Measurements from ENCODE around the gene EPHB6.

The EPHB6 gene

DNA sequence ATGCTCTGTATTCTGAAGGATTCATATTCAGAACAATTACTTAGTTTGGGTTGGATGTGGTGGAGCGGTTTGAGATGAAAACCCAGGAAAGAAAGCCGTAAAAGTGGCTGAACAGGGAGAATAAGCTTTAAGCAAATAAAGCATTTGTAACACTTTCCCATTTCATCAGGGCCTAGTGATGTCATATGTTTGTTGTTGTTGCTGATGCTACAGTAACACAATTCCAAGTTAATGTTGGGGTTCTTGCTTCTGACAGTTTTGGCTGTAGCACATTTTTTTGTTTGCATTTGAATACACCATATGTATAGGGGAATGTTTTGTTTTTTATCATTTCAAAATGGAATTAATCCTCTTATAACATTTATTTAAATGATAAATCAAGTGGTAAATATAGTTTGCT is 40.4 kb upstream of the EPHB6 start:
- Mint-ChIP-seq H3K9me3 (ENCODE audit: low read depth) (no peaks in the 10 kb centered on the region), H3K36me3 (no peaks in the 10 kb centered on the region), H3K27me3 (no peaks in the 10 kb centered on the region), H3K4me3 (peak overlapping the region; percentile 9), H3K4me1 (ENCODE audit: low read depth) (peaks cover 51% of the 10 kb centered on the region), H3K27ac (peak overlapping the region; percentile 62)

DNA sequence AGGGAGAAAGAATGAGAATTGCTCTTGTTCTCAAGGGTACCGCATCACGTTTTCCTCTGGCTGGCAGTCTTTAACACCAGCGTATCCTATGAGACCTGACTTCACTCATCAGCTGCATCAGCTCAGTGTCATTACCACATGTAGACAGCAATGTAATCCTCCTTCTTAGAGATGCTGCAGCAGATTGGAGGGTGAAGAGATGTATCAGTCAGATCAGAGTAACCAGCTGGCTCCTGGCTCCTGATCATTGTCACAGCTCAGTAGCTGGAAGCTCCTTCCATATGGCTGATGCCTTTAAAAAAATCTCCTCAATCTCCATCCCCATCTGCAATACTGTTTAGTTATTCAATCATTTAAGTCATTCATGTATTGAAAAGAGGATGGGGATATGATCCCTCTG is 39.7 kb upstream of the EPHB6 start:
- Mint-ChIP-seq H3K4me3 (no peak overlapping the region), H3K27me3 (no peaks in the 10 kb centered on the region), H3K9me3 (ENCODE audit: low read depth) (no peaks in the 10 kb centered on the region), H3K4me1 (ENCODE audit: low read depth) (peaks cover 44% of the 10 kb centered on the region), H3K27ac (no peak overlapping the region), H3K36me3 (no peaks in the 10 kb centered on the region)

DNA sequence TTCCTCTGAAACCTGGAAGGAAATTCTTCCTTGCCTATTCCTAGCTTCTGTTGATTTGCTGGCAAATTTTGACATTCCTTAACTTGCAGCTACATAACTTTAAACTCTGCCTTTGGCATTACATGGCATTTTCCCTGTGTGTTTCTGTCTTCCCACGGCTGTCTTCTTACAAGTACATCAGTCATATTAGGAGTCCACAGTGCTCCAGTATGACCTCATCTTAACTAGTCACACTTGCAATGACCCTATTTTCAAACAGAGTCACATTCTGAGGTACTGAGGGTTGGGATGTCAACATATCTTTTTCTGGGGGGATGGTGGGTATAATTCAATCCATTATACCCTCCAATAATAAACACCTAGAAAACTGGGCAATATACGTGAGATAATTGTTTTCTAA is 37.4 kb upstream of the EPHB6 start:
- Mint-ChIP-seq H3K9me3 (ENCODE audit: low read depth) (peaks cover 6% of the 10 kb centered on the region), H3K4me1 (ENCODE audit: low read depth) (peaks cover 24% of the 10 kb centered on the region), H3K27me3 (no peaks in the 10 kb centered on the region), H3K4me3 (no peak overlapping the region), H3K36me3 (peaks cover 8% of the 10 kb centered on the region), H3K27ac (peak overlapping the region; percentile 1)

DNA sequence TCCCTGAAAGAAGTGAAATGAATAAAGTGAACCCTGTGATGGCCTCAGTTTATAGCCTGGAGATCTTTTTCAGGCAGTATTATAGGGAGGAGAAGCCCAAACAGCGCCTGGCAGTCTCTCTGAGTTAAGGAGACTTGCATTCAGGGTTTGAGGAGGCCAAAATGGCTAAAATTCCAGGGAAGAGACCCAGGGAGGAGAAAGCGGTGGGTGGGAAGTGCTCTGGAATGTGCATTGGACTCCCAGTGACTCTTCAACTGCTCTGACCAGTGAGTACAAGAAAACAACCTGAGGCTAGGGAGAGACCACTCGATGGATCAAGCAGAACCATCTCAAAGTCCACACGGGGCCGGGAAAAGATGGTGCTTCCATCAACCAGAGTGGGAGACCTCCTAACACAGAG is 35.3 kb upstream of the EPHB6 start:
- Mint-ChIP-seq H3K4me1 (ENCODE audit: low read depth) (peaks cover 7% of the 10 kb centered on the region), H3K9me3 (ENCODE audit: low read depth) (peaks cover 6% of the 10 kb centered on the region), H3K27ac (no peak overlapping the region), H3K36me3 (peaks cover 9% of the 10 kb centered on the region), H3K27me3 (no peaks in the 10 kb centered on the region), H3K4me3 (no peak overlapping the region)

DNA sequence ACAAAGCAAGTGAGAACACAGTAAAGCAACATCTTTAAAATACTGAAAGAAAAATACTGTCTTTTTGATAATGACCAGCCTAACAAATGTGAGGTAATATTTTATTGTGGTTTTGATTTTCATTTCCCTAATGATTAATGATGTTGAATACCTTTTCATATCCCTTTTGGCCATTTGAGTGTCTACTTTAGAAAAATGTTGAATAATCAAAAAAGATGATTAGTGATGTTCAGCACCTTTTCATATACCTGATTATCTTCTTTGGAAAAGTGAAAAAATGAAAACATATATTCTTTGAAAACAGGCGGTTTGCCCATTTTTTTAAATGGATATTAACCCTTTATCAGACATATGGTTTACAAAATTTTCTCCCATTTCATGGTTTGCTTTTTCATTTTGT is 32.2 kb upstream of the EPHB6 start:
- Mint-ChIP-seq H3K27me3 (peaks cover 3% of the 10 kb centered on the region), H3K36me3 (peaks cover 11% of the 10 kb centered on the region), H3K9me3 (ENCODE audit: low read depth) (peaks cover 6% of the 10 kb centered on the region), H3K27ac (no peak overlapping the region), H3K4me3 (no peak overlapping the region), H3K4me1 (ENCODE audit: low read depth) (peaks cover 5% of the 10 kb centered on the region)

DNA sequence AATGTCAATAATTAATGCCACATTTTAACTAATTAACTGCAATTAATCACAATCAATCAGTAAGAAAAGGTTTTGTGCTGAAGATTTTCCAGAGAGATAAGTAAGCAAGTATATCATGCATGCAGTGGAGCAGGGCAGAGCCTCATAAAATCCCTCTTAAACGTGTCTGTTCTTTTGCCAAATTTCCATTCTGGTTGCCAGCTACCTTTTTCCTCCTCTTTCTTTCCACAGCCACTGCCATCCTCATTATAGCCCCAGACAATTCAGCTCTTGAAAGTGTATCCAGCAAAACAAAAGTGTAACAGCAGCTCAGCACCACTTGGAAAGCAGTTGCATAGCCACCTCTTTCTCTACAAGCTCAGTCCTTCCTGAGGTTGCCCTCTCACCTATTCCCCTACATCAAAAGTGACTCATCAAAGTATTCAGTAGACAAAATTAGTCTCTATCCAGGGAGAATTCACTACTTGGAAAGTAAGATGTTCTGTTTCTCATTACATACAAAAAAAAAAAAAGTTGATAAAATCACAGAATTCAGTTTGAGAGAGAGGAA is 26.9 kb upstream of the EPHB6 start:
- Mint-ChIP-seq H3K27ac (no peak overlapping the region), H3K9me3 (ENCODE audit: low read depth) (no peaks in the 10 kb centered on the region), H3K27me3 (peaks cover 3% of the 10 kb centered on the region), H3K4me1 (ENCODE audit: low read depth) (peaks cover 3% of the 10 kb centered on the region), H3K4me3 (no peak overlapping the region), H3K36me3 (peaks cover 2% of the 10 kb centered on the region)

DNA sequence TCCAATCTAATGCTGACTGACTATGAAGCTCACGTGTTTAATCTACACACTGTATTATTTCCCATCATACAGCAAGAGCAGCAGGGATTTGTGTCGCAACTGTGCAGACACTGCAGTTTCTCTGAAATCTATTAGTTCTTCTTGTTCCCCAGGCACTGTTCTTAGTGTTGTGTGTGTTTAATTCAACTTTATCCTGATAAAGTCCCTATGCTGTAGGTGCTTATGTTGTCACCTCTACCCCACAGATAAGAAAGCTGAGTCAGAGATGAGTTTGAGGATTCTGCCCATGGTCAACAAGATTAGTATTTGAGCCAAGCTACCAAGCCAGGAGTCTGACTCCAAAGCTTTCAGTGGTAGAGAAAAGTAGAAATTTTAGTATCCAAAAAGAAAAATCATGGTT is 22.5 kb upstream of the EPHB6 start:
- Mint-ChIP-seq H3K4me3 (no peak overlapping the region), H3K27me3 (no peaks in the 10 kb centered on the region), H3K36me3 (no peaks in the 10 kb centered on the region), H3K9me3 (ENCODE audit: low read depth) (no peaks in the 10 kb centered on the region), H3K4me1 (ENCODE audit: low read depth) (peaks cover 16% of the 10 kb centered on the region), H3K27ac (no peak overlapping the region)

DNA sequence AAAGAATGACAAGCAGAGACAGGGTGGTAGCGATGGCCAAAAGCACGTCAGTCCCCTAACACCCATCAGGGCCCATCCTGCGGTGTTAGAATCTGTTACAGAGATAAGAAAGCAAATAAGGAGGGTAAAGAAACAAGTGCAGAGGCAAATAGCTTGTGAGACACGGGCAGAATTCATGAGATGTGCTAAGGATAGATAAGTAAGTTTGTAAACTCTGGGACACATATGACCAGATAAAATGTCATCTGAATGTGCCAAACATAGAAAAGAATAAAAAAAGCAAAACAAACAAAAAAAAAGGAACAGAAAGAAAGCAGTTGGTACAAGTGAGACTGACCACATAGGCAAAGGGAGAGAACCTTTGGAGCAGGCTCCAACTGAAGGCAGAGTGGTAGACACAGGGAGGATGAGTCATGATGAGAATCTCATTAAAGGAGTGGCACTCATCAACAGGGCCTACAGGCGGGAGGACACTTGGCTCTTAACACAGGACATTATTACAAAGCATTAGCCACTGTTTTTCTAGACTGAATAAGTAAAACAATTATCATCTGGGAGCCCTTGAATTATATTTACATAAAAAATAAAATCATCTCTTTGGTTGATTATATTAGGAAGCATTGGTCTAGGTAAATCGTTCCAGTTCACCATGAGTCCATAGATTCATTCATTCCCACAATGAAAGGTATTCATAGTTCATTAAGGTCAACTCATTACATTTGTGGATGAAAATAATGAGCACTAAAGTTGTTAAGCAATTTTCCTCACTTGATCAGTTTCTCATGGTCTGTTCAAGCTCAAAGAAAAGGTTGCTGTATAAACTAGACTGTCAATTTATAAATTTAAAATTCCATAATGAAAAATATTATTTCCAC is 21.5 kb upstream of the EPHB6 start:
- peaks cover 13% of the 10 kb centered on the region for H3K4me1 Mint-ChIP-seq (ENCODE audit: low read depth)
- no peaks in the 10 kb centered on the region for H3K9me3 Mint-ChIP-seq (ENCODE audit: low read depth)
- no peak overlapping the region for H3K27ac Mint-ChIP-seq
- H3K36me3 Mint-ChIP-seq: no peaks in the 10 kb centered on the region
- no peaks in the 10 kb centered on the region for H3K27me3 Mint-ChIP-seq
- no peak overlapping the region for H3K4me3 Mint-ChIP-seq

DNA sequence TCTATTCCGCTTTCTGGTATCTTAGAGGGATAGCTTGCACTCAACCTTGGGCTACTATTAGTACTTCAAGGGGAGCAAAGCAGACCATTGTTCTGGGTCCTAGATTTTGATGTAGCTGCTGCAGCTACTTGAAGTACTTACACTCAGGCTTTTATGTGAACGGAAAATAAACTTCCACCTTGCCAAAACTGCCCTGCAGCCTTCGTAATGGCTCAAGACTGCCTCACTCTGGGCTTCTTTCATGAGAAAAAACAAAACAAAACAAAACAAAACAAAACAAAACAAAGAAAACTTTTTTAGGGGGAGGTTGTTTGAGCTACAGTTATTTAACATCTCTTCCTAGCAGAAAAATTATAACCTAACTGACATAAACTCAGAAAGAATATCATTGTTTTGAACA is 19.4 kb upstream of the EPHB6 start:
- Mint-ChIP-seq H3K27ac (no peak overlapping the region), H3K4me1 (ENCODE audit: low read depth) (peaks cover 13% of the 10 kb centered on the region), H3K4me3 (no peak overlapping the region), H3K27me3 (no peaks in the 10 kb centered on the region), H3K9me3 (ENCODE audit: low read depth) (no peaks in the 10 kb centered on the region), H3K36me3 (no peaks in the 10 kb centered on the region)

DNA sequence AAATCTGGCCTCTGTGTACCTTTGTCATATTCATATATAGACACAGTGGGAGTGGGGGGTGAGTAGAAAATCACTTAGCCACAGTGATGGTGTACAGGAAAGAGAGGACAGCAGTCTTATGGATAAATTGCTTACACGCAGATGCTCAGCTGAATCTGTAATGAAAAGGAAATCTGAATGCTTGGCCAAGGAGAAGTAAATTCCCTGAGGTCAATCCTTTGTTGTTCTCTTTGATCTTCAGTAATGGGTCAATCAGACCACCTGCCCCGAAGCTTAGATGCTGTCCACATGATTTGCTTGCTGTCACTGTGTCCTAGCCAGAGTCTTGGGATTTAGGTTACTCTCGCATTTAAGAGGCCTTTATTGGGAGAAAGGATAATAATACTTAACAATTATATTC is 18.4 kb upstream of the EPHB6 start:
- H3K9me3 Mint-ChIP-seq (ENCODE audit: low read depth): no peaks in the 10 kb centered on the region
- peaks cover 13% of the 10 kb centered on the region for H3K4me1 Mint-ChIP-seq (ENCODE audit: low read depth)
- no peaks in the 10 kb centered on the region for H3K36me3 Mint-ChIP-seq
- H3K27me3 Mint-ChIP-seq: no peaks in the 10 kb centered on the region
- no peak overlapping the region for H3K4me3 Mint-ChIP-seq
- no peak overlapping the region for H3K27ac Mint-ChIP-seq

DNA sequence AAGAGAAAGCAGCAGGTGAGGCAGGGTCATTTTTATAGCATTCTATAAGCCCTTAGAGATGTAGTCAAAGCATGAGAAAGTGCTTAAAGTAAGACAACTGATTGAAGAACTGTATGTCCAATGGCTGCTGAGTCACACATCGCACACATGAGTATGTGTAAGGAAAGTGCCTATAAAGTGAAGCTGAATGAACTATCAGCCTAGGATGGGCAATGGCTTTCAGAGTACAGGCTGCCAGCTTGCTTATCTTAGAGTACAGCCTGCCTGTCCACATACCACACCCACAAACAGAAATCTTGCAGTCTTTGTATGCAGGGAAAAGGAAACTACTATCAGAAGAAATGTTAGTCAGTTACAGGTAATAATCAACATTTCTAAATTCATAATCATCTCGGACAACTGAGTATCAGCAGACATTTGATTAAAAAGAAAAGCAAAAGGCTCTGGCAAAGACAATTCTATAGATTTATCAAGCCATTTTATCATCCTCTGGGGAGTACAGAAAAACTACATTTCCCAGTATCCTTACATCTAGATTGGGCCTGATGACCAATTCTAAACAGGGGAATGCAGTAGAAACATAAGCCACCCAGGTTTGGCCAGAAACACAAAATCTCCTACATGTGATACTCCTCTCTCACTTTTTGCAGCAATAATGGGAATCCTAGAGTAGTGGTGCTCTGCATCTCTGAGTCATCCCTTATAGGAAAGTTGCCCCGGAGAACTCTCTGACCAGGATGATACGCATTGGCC is 16.2 kb upstream of the EPHB6 start:
- Mint-ChIP-seq H3K36me3 (no peaks in the 10 kb centered on the region), H3K27ac (no peak overlapping the region), H3K4me3 (no peak overlapping the region), H3K4me1 (ENCODE audit: low read depth) (peaks cover 13% of the 10 kb centered on the region), H3K9me3 (ENCODE audit: low read depth) (no peaks in the 10 kb centered on the region), H3K27me3 (no peaks in the 10 kb centered on the region)

DNA sequence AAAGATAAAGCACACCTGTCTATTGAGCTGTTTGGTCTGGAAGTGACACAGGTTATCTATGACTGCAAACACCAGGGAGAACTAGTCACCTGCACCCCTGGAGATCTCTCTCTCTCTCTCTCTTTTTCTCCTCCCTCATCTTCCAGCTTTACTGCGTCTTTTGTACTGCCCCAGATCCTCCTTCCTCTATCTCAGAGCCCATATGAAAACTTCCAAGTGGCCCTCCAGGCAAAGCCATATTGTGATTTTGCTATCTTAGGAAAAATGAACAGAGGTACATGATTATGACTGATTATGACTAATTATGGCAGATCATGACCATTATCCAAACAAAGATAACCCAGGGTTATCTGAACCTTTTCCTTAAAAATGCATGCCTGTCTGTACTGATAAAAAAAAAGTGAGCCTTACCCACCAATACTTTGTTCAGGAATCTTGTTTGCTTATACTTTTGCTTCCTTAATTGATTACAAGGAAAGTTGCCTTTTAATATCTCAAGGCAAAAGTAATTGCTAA is 12.6 kb upstream of the EPHB6 start:
- H3K9me3 Mint-ChIP-seq (ENCODE audit: low read depth): no peaks in the 10 kb centered on the region
- H3K4me3 Mint-ChIP-seq: no peak overlapping the region
- H3K36me3 Mint-ChIP-seq: no peaks in the 10 kb centered on the region
- no peaks in the 10 kb centered on the region for H3K27me3 Mint-ChIP-seq
- H3K4me1 Mint-ChIP-seq (ENCODE audit: low read depth): no peaks in the 10 kb centered on the region
- no peak overlapping the region for H3K27ac Mint-ChIP-seq

DNA sequence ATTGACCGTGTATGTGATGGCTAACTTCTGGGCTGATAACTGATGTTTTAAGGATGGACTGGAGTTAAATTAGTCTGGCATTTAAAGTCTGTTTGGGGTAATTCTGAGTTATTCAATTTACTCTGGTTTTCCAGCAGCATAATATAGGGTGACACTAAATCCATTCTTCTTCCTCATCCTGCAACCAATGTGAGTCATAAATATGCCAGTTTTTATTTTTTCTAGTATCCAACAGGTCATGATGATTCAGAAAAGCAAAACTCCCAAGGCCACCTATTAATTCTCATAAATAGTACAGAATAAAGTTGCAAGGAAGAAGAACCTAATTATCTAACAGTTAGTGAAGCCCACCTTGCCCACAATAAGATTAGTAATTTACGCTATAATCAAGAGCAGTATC is 7.5 kb upstream of the EPHB6 start:
- Mint-ChIP-seq H3K4me3 (no peak overlapping the region), H3K9me3 (ENCODE audit: low read depth) (no peaks in the 10 kb centered on the region), H3K36me3 (no peaks in the 10 kb centered on the region), H3K27me3 (peaks cover 2% of the 10 kb centered on the region), H3K4me1 (ENCODE audit: low read depth) (no peaks in the 10 kb centered on the region), H3K27ac (no peak overlapping the region)

DNA sequence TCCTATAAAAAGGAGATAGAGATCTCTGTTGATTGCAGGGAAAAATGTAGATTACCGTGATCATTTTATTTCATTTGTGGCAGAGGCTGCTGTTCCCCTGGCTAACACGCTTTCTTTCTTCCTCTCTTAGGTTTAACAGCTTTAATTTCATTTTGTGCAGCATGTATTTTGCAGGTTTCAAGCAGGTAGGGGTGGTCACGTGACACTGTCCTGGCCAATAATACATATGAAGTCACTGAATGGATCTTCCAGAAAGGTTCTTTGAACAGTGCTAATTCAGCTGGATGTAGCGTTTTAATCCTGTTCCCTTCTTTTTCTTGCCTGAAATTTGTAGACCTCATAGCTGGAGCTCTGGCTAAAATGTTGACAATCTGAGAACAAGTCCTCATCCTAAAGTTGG is 3.6 kb upstream of the EPHB6 start:
- Mint-ChIP-seq H3K27me3 (peaks cover 2% of the 10 kb centered on the region), H3K27ac (no peak overlapping the region), H3K36me3 (no peaks in the 10 kb centered on the region), H3K4me1 (ENCODE audit: low read depth) (peaks cover 7% of the 10 kb centered on the region), H3K9me3 (ENCODE audit: low read depth) (no peaks in the 10 kb centered on the region), H3K4me3 (no peak overlapping the region)

DNA sequence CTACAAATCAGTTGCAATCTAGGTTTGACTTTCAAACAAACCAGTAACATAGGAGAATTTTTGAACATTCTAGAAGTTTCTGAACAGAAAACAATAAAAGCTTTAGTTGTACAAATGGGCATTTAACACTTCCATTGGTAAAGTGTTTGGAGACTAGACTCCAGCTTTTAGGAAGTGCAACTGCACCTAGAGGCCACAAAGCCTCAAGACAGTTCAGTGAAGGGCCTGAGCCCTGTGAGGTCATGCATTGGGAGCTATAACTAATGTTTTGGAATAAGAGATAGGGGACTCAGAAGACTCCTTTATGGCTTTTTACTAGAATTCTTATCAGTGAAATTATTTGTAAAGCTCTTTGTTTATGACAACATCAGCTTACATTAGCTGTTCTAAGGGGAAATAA is 3.0 kb upstream of the EPHB6 start:
- H3K27me3 Mint-ChIP-seq: peaks cover 2% of the 10 kb centered on the region
- H3K4me3 Mint-ChIP-seq: no peak overlapping the region
- H3K36me3 Mint-ChIP-seq: no peaks in the 10 kb centered on the region
- no peak overlapping the region for H3K27ac Mint-ChIP-seq
- H3K4me1 Mint-ChIP-seq (ENCODE audit: low read depth): peaks cover 11% of the 10 kb centered on the region
- H3K9me3 Mint-ChIP-seq (ENCODE audit: low read depth): no peaks in the 10 kb centered on the region
